HepG2 (cell line): ENCODE results near the gene PALM.
A peak's percentile ranks its signal among the peaks of the same experiment; 100 is the strongest.

Experiments used
- CTCF ChIP-seq: sonication (generic); formaldehyde crosslinking; IDR thresholded peaks from 2 replicates; pipeline ENCODE4 v1.5.0; 2020; ENCODE audit warnings: mild to moderate bottlenecking, missing genetic modification reagents, moderate library complexity
- EZH2 ChIP-seq: conservative IDR thresholded peaks from 2 replicates; pipeline ENCODE4 v1.6.1; 2012; ENCODE audit warnings: mild to moderate bottlenecking, low read depth, low read length, moderate library complexity
- FOXM1 ChIP-seq: sonication (generic); formaldehyde crosslinking; IDR thresholded peaks from 2 replicates; pipeline ENCODE4 v1.5.0; 2020; ENCODE audit warnings: missing genetic modification reagents
- FOXP1 ChIP-seq, 2 experiments: fragments of 450-650 bp in 1 of 2; IDR thresholded peaks; 2 replicates each; pipeline ENCODE4 v1.6.1; 2017 to 2018; ENCODE audit warnings: antibody characterized with exemption in 1 of 2
- MAX ChIP-seq: IDR thresholded peaks from 2 replicates; pipeline ENCODE4 v1.6.1; 2012; ENCODE audit warnings: inconsistent platforms
- NCOA2 ChIP-seq: sonication (generic); formaldehyde crosslinking; IDR thresholded peaks from 2 replicates; pipeline ENCODE4 v1.8.0; 2022; ENCODE audit warnings: inconsistent platforms
- POLR2A ChIP-seq, 2 experiments: IDR thresholded peaks; 2 replicates each; pipeline ENCODE4 v1.6.1; 2011; ENCODE audit warnings: low read depth in 2 of 2, low read length in 2 of 2, mild to moderate bottlenecking in 1 of 2, moderate library complexity in 1 of 2; ENCODE audit not compliant: insufficient read depth in 1 of 2
- RCOR2 ChIP-seq: IDR thresholded peaks from 2 replicates; pipeline ENCODE4 v1.6.1; 2016; ENCODE audit warnings: missing biosample characterization, missing genetic modification reagents
- TAF1 ChIP-seq: sonication (generic); formaldehyde crosslinking; IDR thresholded peaks from 2 replicates; pipeline ENCODE4 v1.4.0; 2020; ENCODE audit warnings: missing genetic modification reagents
- ZBTB25 ChIP-seq: IDR thresholded peaks from 2 replicates; pipeline ENCODE4 v1.6.1; 2018; ENCODE audit warnings: missing genetic modification reagents
- ZBTB34 ChIP-seq: sonication (generic); formaldehyde crosslinking; IDR thresholded peaks from 2 replicates; pipeline ENCODE4 v1.8.0; 2022; ENCODE audit warnings: mild to moderate bottlenecking, missing genetic modification reagents
- ZNF432 ChIP-seq: sonication (generic); formaldehyde crosslinking; IDR thresholded peaks from 2 replicates; pipeline ENCODE4 v1.5.0; 2020; ENCODE audit warnings: missing genetic modification reagents, mild to moderate bottlenecking, borderline replicate concordance

GRCh38 chr19:708154-709143 is at the start of gene PALM:
- TF ChIP-seq EZH2 = no peak
- no peak for TF ChIP-seq ZBTB34 (CRISPR knock-in tag)
- TF ChIP-seq MAX = no peak; the same call in 1 of the 2 replicates
- TF ChIP-seq RCOR2 = no peak
- TF ChIP-seq TAF1 (CRISPR knock-in tag) = no peak; the same call in 1 of the 2 replicates
- no peak for TF ChIP-seq FOXM1 (CRISPR knock-in tag)
- no peak for TF ChIP-seq NCOA2
- TF ChIP-seq ZNF432 = no peak
- TF ChIP-seq FOXP1 (IDR thresholded peaks at IDR 0.05) = no peak
- TF ChIP-seq FOXP1 (CRISPR knock-in tag; IDR thresholded peaks at IDR 0.05) = no peak
- no peak for TF ChIP-seq POLR2A (IDR thresholded peaks at IDR 0.05; ENCODE audit: insufficient read depth in 1 of 2, low read depth in 2 of 2, low read length in 2 of 2)
- TF ChIP-seq ZBTB25 (CRISPR knock-in tag) = no peak
- peak; percentile 47 for TF ChIP-seq CTCF (CRISPR knock-in tag)
